Measurements from ENCODE around the gene TBCCD1. TPM values are rescaled to one million over a fixed set of nuclear protein-coding genes. Genes with fewer than 3 reads are reported as not detected.
A peak's percentile ranks its signal among the peaks of the same experiment; 100 is the strongest.
"Not testable (repeated sequence)": the region's sequence is repeated elsewhere in the genome, so short reads cannot be mapped to it uniquely, and the experiment has no call there.

TBCCD1 gene
- total RNA-seq, 1 donor from 2014 or later = 16.4 TPM

DNA sequence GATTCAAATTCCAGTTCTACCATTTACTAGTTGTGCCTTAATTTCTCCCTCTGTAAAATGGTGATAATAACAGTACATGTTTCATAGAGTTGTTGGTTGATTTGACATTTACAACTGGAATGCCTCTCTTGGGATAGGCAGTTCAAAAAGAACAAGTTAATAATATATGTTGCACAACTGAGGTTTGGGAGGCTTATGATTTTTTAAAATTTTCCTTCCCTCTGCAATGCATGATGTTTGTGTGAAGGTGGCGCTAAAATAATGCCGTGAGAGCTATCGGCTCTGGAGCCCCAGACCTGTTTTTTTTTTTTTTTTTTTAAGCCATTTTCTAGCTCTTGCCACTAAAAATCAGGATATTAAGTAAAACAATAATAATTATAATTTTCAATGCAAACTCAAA is 22.0 kb upstream of the TBCCD1 start:
- Mint-ChIP-seq H3K27me3 (ENCODE audit: unreplicated experiment) (no peaks in the 10 kb centered on the region), H3K36me3 (ENCODE audit: unreplicated experiment) (peaks cover 17% of the 10 kb centered on the region), H3K27ac (ENCODE audit: unreplicated experiment) (no peak overlapping the region), H3K4me1 (ENCODE audit: unreplicated experiment) (no peaks in the 10 kb centered on the region), H3K9me3 (ENCODE audit: unreplicated experiment) (no peaks in the 10 kb centered on the region), H3K4me3 (ENCODE audit: unreplicated experiment) (no peak overlapping the region)
- TF ChIP-seq, protein P1, sequence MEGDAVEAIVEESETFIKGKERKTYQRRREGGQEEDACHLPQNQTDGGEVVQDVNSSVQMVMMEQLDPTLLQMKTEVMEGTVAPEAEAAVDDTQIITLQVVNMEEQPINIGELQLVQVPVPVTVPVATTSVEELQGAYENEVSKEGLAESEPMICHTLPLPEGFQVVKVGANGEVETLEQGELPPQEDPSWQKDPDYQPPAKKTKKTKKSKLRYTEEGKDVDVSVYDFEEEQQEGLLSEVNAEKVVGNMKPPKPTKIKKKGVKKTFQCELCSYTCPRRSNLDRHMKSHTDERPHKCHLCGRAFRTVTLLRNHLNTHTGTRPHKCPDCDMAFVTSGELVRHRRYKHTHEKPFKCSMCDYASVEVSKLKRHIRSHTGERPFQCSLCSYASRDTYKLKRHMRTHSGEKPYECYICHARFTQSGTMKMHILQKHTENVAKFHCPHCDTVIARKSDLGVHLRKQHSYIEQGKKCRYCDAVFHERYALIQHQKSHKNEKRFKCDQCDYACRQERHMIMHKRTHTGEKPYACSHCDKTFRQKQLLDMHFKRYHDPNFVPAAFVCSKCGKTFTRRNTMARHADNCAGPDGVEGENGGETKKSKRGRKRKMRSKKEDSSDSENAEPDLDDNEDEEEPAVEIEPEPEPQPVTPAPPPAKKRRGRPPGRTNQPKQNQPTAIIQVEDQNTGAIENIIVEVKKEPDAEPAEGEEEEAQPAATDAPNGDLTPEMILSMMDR (IDR thresholded peaks at IDR 0.05) = peak; percentile 38
- DNase-seq (ENCODE audit: extremely low spot score, unreplicated experiment) = no peak

DNA sequence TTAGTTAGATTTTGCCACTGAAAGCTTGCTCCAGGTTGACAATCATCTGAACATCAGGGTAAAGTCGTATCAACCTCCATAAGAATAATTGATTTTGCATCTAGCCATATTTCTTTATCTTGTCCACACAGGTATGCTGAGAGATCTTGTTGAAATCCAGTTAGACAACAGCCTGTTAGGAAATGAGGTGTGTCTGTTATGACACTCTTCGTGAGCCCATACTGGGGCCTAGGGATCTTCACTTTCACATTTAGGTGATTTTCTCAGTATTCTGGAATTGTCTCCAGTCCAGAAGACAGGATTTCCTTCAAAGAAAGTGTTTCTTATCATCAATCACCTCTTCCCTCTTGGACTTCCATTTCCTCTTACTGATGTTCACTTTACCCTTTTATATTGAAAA is 21.5 kb upstream of the TBCCD1 start:
- Mint-ChIP-seq H3K4me1 (ENCODE audit: unreplicated experiment) (no peaks in the 10 kb centered on the region), H3K9me3 (ENCODE audit: unreplicated experiment) (no peaks in the 10 kb centered on the region), H3K4me3 (ENCODE audit: unreplicated experiment) (no peak overlapping the region), H3K36me3 (ENCODE audit: unreplicated experiment) (peaks cover 20% of the 10 kb centered on the region), H3K27ac (ENCODE audit: unreplicated experiment) (no peak overlapping the region), H3K27me3 (ENCODE audit: unreplicated experiment) (no peaks in the 10 kb centered on the region)
- no peak for DNase-seq (ENCODE audit: extremely low spot score, unreplicated experiment)
- TF ChIP-seq, protein P1 (IDR thresholded peaks at IDR 0.05) = no peak

DNA sequence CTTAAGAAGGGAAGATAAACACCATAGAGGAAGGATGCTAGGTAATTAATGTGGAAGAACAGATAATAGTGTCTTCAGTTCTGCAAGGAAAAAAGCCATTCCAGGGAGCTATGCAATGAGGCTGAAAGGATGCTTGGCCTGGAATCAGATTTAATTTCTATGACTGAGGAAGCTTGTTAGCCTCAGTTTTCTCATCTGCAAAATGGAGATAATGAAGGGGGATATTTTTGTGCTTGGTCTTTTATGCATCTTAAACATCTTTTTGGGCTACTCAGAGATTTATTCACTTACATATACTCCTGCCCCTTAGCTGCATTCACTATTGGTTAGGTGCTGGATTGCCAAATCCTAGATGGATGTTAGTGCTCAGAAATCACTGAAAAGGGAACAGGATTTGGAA is 20.0 kb upstream of the TBCCD1 start:
- H3K36me3 Mint-ChIP-seq (ENCODE audit: unreplicated experiment) = peaks cover 32% of the 10 kb centered on the region
- no peak overlapping the region for H3K4me3 Mint-ChIP-seq (ENCODE audit: unreplicated experiment)
- H3K9me3 Mint-ChIP-seq (ENCODE audit: unreplicated experiment) = no peaks in the 10 kb centered on the region
- no peak for DNase-seq (ENCODE audit: extremely low spot score, unreplicated experiment)
- no peaks in the 10 kb centered on the region for H3K27me3 Mint-ChIP-seq (ENCODE audit: unreplicated experiment)
- H3K4me1 Mint-ChIP-seq (ENCODE audit: unreplicated experiment) = no peaks in the 10 kb centered on the region
- TF ChIP-seq, protein P1 (IDR thresholded peaks at IDR 0.05) = no peak
- H3K27ac Mint-ChIP-seq (ENCODE audit: unreplicated experiment) = no peak overlapping the region

DNA sequence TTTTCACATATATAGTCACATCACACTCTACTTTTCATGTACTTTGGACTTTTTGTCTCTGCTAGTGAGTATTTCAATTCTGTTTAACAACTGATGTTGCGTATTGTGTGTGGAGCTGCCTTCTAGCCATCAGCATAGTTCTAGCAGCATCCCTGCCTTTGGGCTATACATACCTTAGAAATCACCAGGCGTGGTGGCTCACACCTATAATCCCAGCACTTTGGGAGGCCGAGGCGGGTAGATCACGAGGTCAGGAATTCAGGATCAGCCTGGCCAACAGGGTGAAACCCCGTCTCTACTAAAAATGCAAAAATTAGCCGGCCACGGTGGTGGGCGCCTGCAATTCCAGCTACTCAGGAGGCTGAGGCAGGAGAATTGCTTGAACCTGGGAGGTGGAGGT is 19.1 kb upstream of the TBCCD1 start:
- H3K4me3 Mint-ChIP-seq (ENCODE audit: unreplicated experiment) = not testable (repeated sequence)

DNA sequence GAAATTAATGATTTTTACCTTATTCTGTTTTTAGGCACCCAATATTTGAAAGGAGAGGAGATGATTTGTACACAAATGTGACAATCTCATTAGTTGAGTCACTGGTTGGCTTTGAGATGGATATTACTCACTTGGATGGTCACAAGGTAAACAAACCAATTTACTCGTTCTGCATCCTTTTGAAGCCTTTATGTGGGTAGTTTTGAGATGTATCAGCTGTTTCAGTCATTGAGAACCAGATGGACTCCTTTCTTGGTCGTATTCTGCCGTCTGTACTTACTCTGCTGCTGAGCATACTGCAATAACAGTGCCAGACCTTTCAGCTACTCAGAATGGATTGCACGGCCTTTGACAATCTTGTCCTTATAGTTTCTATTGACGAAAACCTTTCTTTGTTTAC is 16.7 kb upstream of the TBCCD1 start:
- DNase-seq (ENCODE audit: extremely low spot score, unreplicated experiment) = no peak
- Mint-ChIP-seq H3K4me3 (ENCODE audit: unreplicated experiment) (no peak overlapping the region), H3K27ac (ENCODE audit: unreplicated experiment) (no peak overlapping the region), H3K27me3 (ENCODE audit: unreplicated experiment) (no peaks in the 10 kb centered on the region), H3K36me3 (ENCODE audit: unreplicated experiment) (peaks cover 47% of the 10 kb centered on the region), H3K4me1 (ENCODE audit: unreplicated experiment) (no peaks in the 10 kb centered on the region), H3K9me3 (ENCODE audit: unreplicated experiment) (no peaks in the 10 kb centered on the region)
- TF ChIP-seq, protein P1 (IDR thresholded peaks at IDR 0.05) = no peak

More for the DNA sequence above, 19.1 kb upstream of the TBCCD1 start:
- peaks cover 39% of the 10 kb centered on the region for H3K36me3 Mint-ChIP-seq (ENCODE audit: unreplicated experiment)
- H3K27ac Mint-ChIP-seq (ENCODE audit: unreplicated experiment); DNase-seq (ENCODE audit: extremely low spot score, unreplicated experiment); H3K4me1 Mint-ChIP-seq (ENCODE audit: unreplicated experiment); H3K27me3 Mint-ChIP-seq (ENCODE audit: unreplicated experiment); H3K9me3 Mint-ChIP-seq (ENCODE audit: unreplicated experiment): not testable (repeated sequence)

DNA sequence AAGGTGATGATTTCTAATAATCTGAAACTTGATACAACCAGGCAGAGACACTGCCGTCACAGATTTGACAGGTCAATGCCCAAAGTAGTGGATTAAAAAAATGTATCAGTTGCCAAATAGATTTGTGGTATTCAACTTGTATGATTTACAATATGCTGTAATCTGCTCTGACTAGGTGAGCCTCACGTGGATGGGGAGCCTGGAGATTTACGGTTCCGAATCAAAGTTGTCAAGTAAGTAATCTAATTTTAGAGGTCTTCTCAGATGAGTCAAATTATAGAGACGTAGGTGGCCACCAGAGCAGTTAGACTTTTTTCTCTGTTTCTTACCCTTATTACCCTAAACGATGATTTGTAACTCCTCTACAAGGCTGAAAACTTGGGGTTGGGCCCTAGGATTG is 15.4 kb upstream of the TBCCD1 start:
- Mint-ChIP-seq H3K9me3 (ENCODE audit: unreplicated experiment) (no peaks in the 10 kb centered on the region), H3K4me1 (ENCODE audit: unreplicated experiment) (no peaks in the 10 kb centered on the region), H3K4me3 (ENCODE audit: unreplicated experiment) (no peak overlapping the region), H3K36me3 (ENCODE audit: unreplicated experiment) (peaks cover 51% of the 10 kb centered on the region), H3K27me3 (ENCODE audit: unreplicated experiment) (no peaks in the 10 kb centered on the region), H3K27ac (ENCODE audit: unreplicated experiment) (no peak overlapping the region)
- no peak for DNase-seq (ENCODE audit: extremely low spot score, unreplicated experiment)
- TF ChIP-seq, protein P1 (IDR thresholded peaks at IDR 0.05) = no peak
